ENCODE data around the gene GOLM1. TPM values are rescaled to one million over a fixed set of nuclear protein-coding genes. Genes with fewer than 3 reads are reported as not detected.

Gene GOLM1
- total RNA-seq, 1 experiment from 2014 or later = 75.1 TPM

- no peak for TF ChIP-seq ZNF671 (CRISPR knock-in tag; IDR thresholded peaks at IDR 0.05)
- TF ChIP-seq CDX4 (CRISPR knock-in tag; IDR thresholded peaks at IDR 0.05; ENCODE audit: borderline replicate concordance) = no peak
- TF ChIP-seq E2F4 (CRISPR knock-in tag; IDR thresholded peaks at IDR 0.05; ENCODE audit: borderline replicate concordance, low read depth) = no peak
- TF ChIP-seq OVOL2 (CRISPR knock-in tag; IDR thresholded peaks at IDR 0.05; ENCODE audit: borderline replicate concordance) = no peak
- TF ChIP-seq GRHL2 (CRISPR knock-in tag; IDR thresholded peaks at IDR 0.05; ENCODE audit: insufficient replicate concordance, severe bottlenecking) = no peak
- no peak for TF ChIP-seq ZNF317 (CRISPR knock-in tag; IDR thresholded peaks at IDR 0.05; ENCODE audit: borderline replicate concordance, low read depth)
- TF ChIP-seq NFATC4 (CRISPR knock-in tag; IDR thresholded peaks at IDR 0.05) = no peak
- no peak for TF ChIP-seq FOXK1 (CRISPR knock-in tag; IDR thresholded peaks at IDR 0.05)
- no peak for TF ChIP-seq MXD4 (CRISPR knock-in tag; IDR thresholded peaks at IDR 0.05; ENCODE audit: borderline replicate concordance)
- no peak for TF ChIP-seq USF2 (CRISPR knock-in tag; IDR thresholded peaks at IDR 0.05)
- Mint-ChIP-seq H3K27ac (peak overlapping the region; percentile 71; the same call in 1 of the 2 replicates), H3K4me3 (no peak overlapping the region), H3K9me3 (no peaks in the 10 kb centered on the region), H3K27me3 (ENCODE audit: low read depth) (no peaks in the 10 kb centered on the region), H3K36me3 (peaks cover 4% of the 10 kb centered on the region), H3K4me1 (peaks cover 37% of the 10 kb centered on the region)
- ATAC-seq (peak; percentile 57), DNase-seq (ENCODE audit: low spot score) (no peak)
- ChIA-PET CTCF (interaction anchor here (2.1 kb wide), 1 partner anchor 139 kb away, joined by 6 read pairs; no protein-coding TSS in a partner anchor), POLR2A (no interaction called here)
Observed at GRCh38 chr9:86062845-86063693, 36.3 kb downstream of the GOLM1 start.

- H3K27me3 Mint-ChIP-seq (ENCODE audit: low read depth) = no peaks in the 10 kb centered on the region
- peaks cover 4% of the 10 kb centered on the region for H3K36me3 Mint-ChIP-seq
- TF ChIP-seq FOXK1 (CRISPR knock-in tag; IDR thresholded peaks at IDR 0.05) (no peak), ZNF263 (CRISPR knock-in tag; IDR thresholded peaks at IDR 0.05; ENCODE audit: low read depth) (peak; percentile 42; the same call in 1 of the 2 replicates), AFF4 (CRISPR knock-in tag; IDR thresholded peaks at IDR 0.05; ENCODE audit: borderline replicate concordance) (no peak), RORB (CRISPR knock-in tag; IDR thresholded peaks at IDR 0.05) (no peak), PRDM15 (CRISPR knock-in tag; IDR thresholded peaks at IDR 0.05) (no peak)
- POLR2A ChIA-PET = no interaction called here
- H3K4me1 Mint-ChIP-seq = peaks cover 37% of the 10 kb centered on the region
- H3K9me3 Mint-ChIP-seq = no peaks in the 10 kb centered on the region
- CTCF ChIA-PET = interaction anchor here (2.1 kb wide), 1 partner anchor 140 kb away, joined by 6 read pairs; no protein-coding TSS in a partner anchor
- ATAC-seq = no peak
- H3K4me3 Mint-ChIP-seq = no peak overlapping the region
- DNase-seq (ENCODE audit: low spot score) = no peak
- peak overlapping the region; percentile 16; the same call in 1 of the 2 replicates for H3K27ac Mint-ChIP-seq
Observed at GRCh38 chr9:86061972-86062739, 37.2 kb downstream of the GOLM1 start.
